HG03097 (cell line): Measurements from ENCODE around the gene TUBA3D.
"Not testable (repeated sequence)": the region's sequence is repeated elsewhere in the genome, so short reads cannot be mapped to it uniquely, and the experiment has no call there.

Experiments used
- ATAC-seq: cut with Tn5 transposase; IDR thresholded peaks from one replicate; pipeline ENCODE4 v1.9.1; 2021; ENCODE audit not compliant: unreplicated experiment, low FRiP score

TUBA3D gene

GRCh38 chr2:131530626-131531344, 54.9 kb downstream of the TUBA3D start:
- not testable (repeated sequence) for ATAC-seq

GRCh38 chr2:131531547-131532185, 55.7 kb downstream of the TUBA3D start:
- ATAC-seq = not testable (repeated sequence)
